K562 (cell line): ENCODE data around the gene BANK1. TPM values are rescaled to one million over a fixed set of nuclear protein-coding genes. Genes with fewer than 3 reads are reported as not detected.

Experiments
- ATAC-seq: fragments of 200-7000 bp; cut with Tn5 transposase; 3 replicates; pipeline ENCODE4 v1.9.1; 2020; ENCODE audit warnings: moderate library complexity
- BruUV-seq: library from RNA; stranded (reverse); fragments of 400-500 nt; replicated peaks from 2 replicates; lab custom pipeline; 2021; lab: Mats Ljungman, UMichigan
- CTCF ChIA-PET: fragments of 300-600 bp; formaldehyde crosslinking; extraction: SDS; loops from one replicate; lab custom pipeline; 2021; ENCODE audit warnings: low intra/inter-chr PET ratio; lab: Yijun Ruan, JAX
- POLR2A ChIA-PET: fragments of 300-600, 350-650 bp; sonication (Branson Sonifier 250); formaldehyde crosslinking; extraction: SDS; loops from one replicate; lab custom pipeline; 2021; ENCODE audit warnings: antibody characterized with exemption, inconsistent platforms; lab: Yijun Ruan, JAX
- DNase-seq, 4 experiments: peaks; one replicate each; pipeline versions ENCODE4 v3.0.0 to v3.0.0-alpha.2; 2011 to 2018; ENCODE audit warnings: low spot score in 3 of 4, mixed read lengths in 3 of 4; ENCODE audit errors: extremely low read depth in 1 of 4
- FAIRE-seq: peaks from 2 replicates; lab custom pipeline; 2011; peaks lifted over from hg19 to GRCh38; lab: Jason Lieb, UNC
- H2AFZ ChIP-seq: 2 replicates; pipeline ENCODE4 v1.6.0; 2011; ENCODE audit warnings: low read depth, low read length, control low read depth, inconsistent platforms
- H3K27ac ChIP-seq: fragments of 200-600 bp; 3 replicates; pipeline ENCODE4 v1.8.0; 2011; ENCODE audit warnings: low read depth, mild to moderate bottlenecking, control low read depth, inconsistent platforms, low read length, moderate library complexity, mixed read lengths; ENCODE audit errors: extremely low read depth
- H3K27me3 ChIP-seq, 2 experiments: fragments of 300-600 bp in 1 of 2; 2 replicates in 1 of 2; 3 replicates in 1 of 2; pipeline versions ENCODE4 v1.6.0 to v1.8.0; 2011; ENCODE audit warnings: inconsistent platforms in 2 of 2, low read length in 2 of 2, mild to moderate bottlenecking in 1 of 2, mixed read lengths in 1 of 2, moderate library complexity in 1 of 2; ENCODE audit not compliant: control insufficient read depth in 2 of 2, insufficient read depth in 2 of 2
- H3K36me3 ChIP-seq: fragments of 300-600 bp; 3 replicates; pipeline ENCODE4 v1.8.0; 2011; ENCODE audit warnings: mild to moderate bottlenecking, low read length, inconsistent platforms; ENCODE audit not compliant: control insufficient read depth, insufficient read depth
- H3K4me1 ChIP-seq, 2 experiments: fragments of 200-600 bp in 1 of 2; replicated peaks in 1 of 2; 2 replicates in 1 of 2; 3 replicates in 1 of 2; pipeline versions ENCODE4 v1.5.1 to v1.8.0; 2011; ENCODE audit warnings: inconsistent platforms in 2 of 2, low read length in 2 of 2, mild to moderate bottlenecking in 1 of 2, mixed read lengths in 1 of 2, moderate library complexity in 1 of 2; ENCODE audit not compliant: control insufficient read depth in 2 of 2, insufficient read depth in 2 of 2
- H3K4me2 ChIP-seq: 2 replicates; pipeline ENCODE4 v1.6.1; 2011; ENCODE audit warnings: low read length, control low read depth, inconsistent platforms, mixed read lengths; ENCODE audit not compliant: insufficient read depth
- H3K4me3 ChIP-seq: fragments of 200-600 bp; sonication (generic), shearing (Covaris generic); 2 replicates; pipeline ENCODE4 v1.5.1; 2016; ENCODE audit warnings: control low read depth, inconsistent platforms
- H3K79me2 ChIP-seq: fragments of 200-600 bp; 3 replicates; pipeline ENCODE4 v1.8.0; 2011; ENCODE audit warnings: low read length, inconsistent platforms; ENCODE audit not compliant: control insufficient read depth, insufficient read depth
- H3K9ac ChIP-seq, 2 experiments: 2 replicates each; pipeline versions ENCODE4 v1.6.0 to v1.6.1; 2011; ENCODE audit warnings: low read depth in 2 of 2, low read length in 2 of 2, control low read depth in 1 of 2, inconsistent platforms in 1 of 2, mild to moderate bottlenecking in 1 of 2, mixed read lengths in 1 of 2; ENCODE audit not compliant: insufficient read depth in 1 of 2
- H3K9me1 ChIP-seq: one replicate; pipeline ENCODE4 v1.6.0; 2011; ENCODE audit warnings: inconsistent platforms, mild to moderate bottlenecking, low read length, moderate library complexity; ENCODE audit not compliant: control insufficient read depth, insufficient read depth
- H3K9me3 ChIP-seq: replicated peaks from 2 replicates; pipeline ENCODE4 v1.5.1; 2011; ENCODE audit warnings: low read depth, low read length, inconsistent platforms; ENCODE audit not compliant: control insufficient read depth, insufficient read depth
- H4K20me1 ChIP-seq: replicated peaks from 2 replicates; pipeline ENCODE4 v1.6.1; 2011; ENCODE audit warnings: low read length, inconsistent platforms, mixed read lengths; ENCODE audit not compliant: control insufficient read depth, insufficient read depth
- CBX8 ChIP-seq: fragments of 200-600 bp; sonication (generic); IDR thresholded peaks from 2 replicates; pipeline ENCODE4 v1.6.1; 2012; ENCODE audit warnings: borderline replicate concordance, mixed run types, low read depth, mild to moderate bottlenecking, moderate library complexity, mixed read lengths, low read length, control low read depth, inconsistent platforms; ENCODE audit not compliant: poor library complexity, severe bottlenecking; ENCODE audit errors: extremely low read depth
- CCNT2 ChIP-seq: IDR thresholded peaks from 2 replicates; pipeline ENCODE4 v1.6.1; 2011; ENCODE audit warnings: borderline replicate concordance, low read depth, mild to moderate bottlenecking, moderate library complexity, mixed read lengths, low read length; ENCODE audit not compliant: insufficient read length; ENCODE audit errors: extremely low read depth
- CHD4 ChIP-seq: fragments of 200-600 bp; sonication (generic); IDR thresholded peaks from 3 replicates; pipeline ENCODE4 v1.6.1; 2012; ENCODE audit warnings: low read depth, mild to moderate bottlenecking, mixed read lengths, low read length, inconsistent platforms; ENCODE audit not compliant: insufficient read depth, insufficient replicate concordance, poor library complexity, severe bottlenecking
- CREBBP ChIP-seq: IDR thresholded peaks from one replicate; pipeline ENCODE4 v1.6.1; 2012; ENCODE audit warnings: low read depth, mild to moderate bottlenecking, control low read depth, inconsistent platforms, low read length
- GATA2 ChIP-seq: sonication (generic); formaldehyde crosslinking; IDR thresholded peaks from 2 replicates; pipeline ENCODE4 v1.4.0; 2020; ENCODE audit warnings: mild to moderate bottlenecking, missing genetic modification reagents
- HIVEP1 ChIP-seq: fragments of 250-450 bp; sonication (Bioruptor Pico); IDR thresholded peaks from 2 replicates; pipeline ENCODE4 v1.4.0; 2020; ENCODE audit warnings: mild to moderate bottlenecking
- MTF1 ChIP-seq: fragments of 250-450 bp; sonication (Bioruptor Pico); IDR thresholded peaks from 2 replicates; pipeline ENCODE4 v1.9.0; 2021; ENCODE audit warnings: moderate library complexity, mild to moderate bottlenecking, inconsistent platforms, borderline replicate concordance
- MXI1 ChIP-seq: IDR thresholded peaks from 2 replicates; pipeline ENCODE4 v1.6.1; 2011; ENCODE audit warnings: low read depth, mild to moderate bottlenecking, improper control_type of control experiment, low read length
- NFIX ChIP-seq: fragments of 250-450 bp; sonication (Bioruptor Pico); IDR thresholded peaks from 2 replicates; pipeline ENCODE4 v1.4.0; 2020; ENCODE audit warnings: low read depth, mild to moderate bottlenecking, moderate library complexity
- ZNF324 ChIP-seq: fragments of 250-450 bp; sonication (Bioruptor Pico); IDR thresholded peaks from 2 replicates; pipeline ENCODE4 v1.4.0; 2020; ENCODE audit warnings: mild to moderate bottlenecking
- ZNF384 ChIP-seq: IDR thresholded peaks from 2 replicates; pipeline ENCODE4 v1.6.1; 2012; ENCODE audit warnings: low read depth, low read length, improper control_type of control experiment
- in situ Hi-C: fragments of 300-500 bp; cut with MboI; formaldehyde crosslinking; loops from 4 replicates; pipeline ENCODE4 v1.15.0; 2018; ENCODE audit warnings: inconsistent platforms, mixed read lengths
- intact Hi-C: fragments of 100-400 bp; cut with micrococcal nuclease; formaldehyde crosslinking; loops from 2 replicates; pipeline ENCODE4 v1.14.2; 2022
- polyA plus RNA-seq, 8 experiments: library from polyadenylated mRNA; depleted of rRNA in 4 of 8; stranded (reverse) in 5 of 8; unstranded in 3 of 8; fragments of >200 nt; fragmentation: Nextera tagmentation in 2 of 8; fragmentation: Illumina TruSeq in 1 of 8; extraction: Ambion mirVana in 2 of 8; extraction: Trizol in 1 of 8; gene quantifications; 2 replicates each; pipeline versions ENCODE4 v1.2.1 to v1.2.3, GENCODE V29; 2011 to 2014; ENCODE audit warnings: inconsistent platforms in 1 of 8, missing spikeins in 1 of 8
- total RNA-seq, 7 experiments: library from RNA; depleted of rRNA in 6 of 7; stranded (reverse); fragments of >200 nt in 6 of 7; fragmentation: Illumina TruSeq in 2 of 7; extraction: Trizol in 2 of 7; gene quantifications; 2 replicates each; pipeline versions ENCODE4 v1.2.1 to v1.2.3, GENCODE V29; 2011 to 2021; ENCODE audit warnings: low replicate concordance in 1 of 7
- TF ChIP-seq, protein P1 (sequence below): fragments of 250-450 bp; sonication (Bioruptor Pico); IDR thresholded peaks from 2 replicates; pipeline ENCODE4 v1.8.0; 2022; ENCODE audit warnings: moderate library complexity, mild to moderate bottlenecking, inconsistent platforms

Gene BANK1
- total and polyA plus RNA-seq, 9 of the 15 experiments (the other 6 are each of a cell fraction or from before 2014, with no cell fraction given), result not detected

DNA sequence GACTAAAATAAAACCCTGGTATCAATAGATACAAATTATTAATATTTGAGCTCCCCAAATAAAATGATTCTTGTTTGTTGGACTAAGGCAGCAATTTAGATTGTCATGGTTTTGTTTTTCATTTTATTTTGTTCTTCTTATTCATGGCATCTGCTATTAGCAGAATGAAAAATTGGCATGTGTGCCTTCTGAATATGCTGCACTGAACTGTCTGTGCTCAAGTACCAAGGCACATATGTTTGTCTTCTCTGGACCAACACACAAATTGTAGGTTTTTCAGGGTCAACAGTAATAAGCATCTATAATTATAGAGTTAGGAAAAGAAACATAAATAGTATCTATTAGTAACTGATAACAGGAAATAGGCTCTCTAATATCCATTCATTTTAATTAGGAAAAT is 121.1 kb downstream of the BANK1 start:
- H3K79me2 ChIP-seq, result no peaks in the 10 kb centered on the region
- H3K36me3 ChIP-seq, result no peaks in the 10 kb centered on the region
- no peak overlapping the region for H3K4me2 ChIP-seq
- no peak overlapping the region for H3K27ac ChIP-seq
- ChIA-PET POLR2A (no interaction called here), CTCF (no interaction called here)
- H3K9me3 ChIP-seq, result no peaks in the 10 kb centered on the region
- no peaks in the 10 kb centered on the region for H3K9me1 ChIP-seq
- in situ Hi-C loops (no loop called here), intact Hi-C loops (no loop called here)
- no peak for ATAC-seq
- H3K9ac ChIP-seq, result no peak overlapping the region
- no peaks in the 10 kb centered on the region for H4K20me1 ChIP-seq
- TF ChIP-seq CREBBP (no peak), MTF1 (no peak), ZNF384 (no peak), HIVEP1 (CRISPR knock-in tag) (no peak)
- TF ChIP-seq, protein P1, sequence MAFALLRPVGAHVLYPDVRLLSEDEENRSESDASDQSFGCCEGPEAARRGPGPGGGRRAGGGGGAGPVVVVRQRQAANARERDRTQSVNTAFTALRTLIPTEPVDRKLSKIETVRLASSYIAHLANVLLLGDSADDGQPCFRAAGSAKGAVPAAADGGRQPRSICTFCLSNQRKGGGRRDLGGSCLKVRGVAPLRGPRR (CRISPR knock-in tag), result no peak
- BruUV-seq, result no TSS peak
- no peak overlapping the region for H2AFZ ChIP-seq
- H3K27me3 ChIP-seq, result no peaks in the 10 kb centered on the region
- H3K4me1 ChIP-seq, result no peaks in the 10 kb centered on the region
- H3K4me3 ChIP-seq, result no peak overlapping the region
- DNase-seq, result no peak
- no peak for FAIRE-seq

DNA sequence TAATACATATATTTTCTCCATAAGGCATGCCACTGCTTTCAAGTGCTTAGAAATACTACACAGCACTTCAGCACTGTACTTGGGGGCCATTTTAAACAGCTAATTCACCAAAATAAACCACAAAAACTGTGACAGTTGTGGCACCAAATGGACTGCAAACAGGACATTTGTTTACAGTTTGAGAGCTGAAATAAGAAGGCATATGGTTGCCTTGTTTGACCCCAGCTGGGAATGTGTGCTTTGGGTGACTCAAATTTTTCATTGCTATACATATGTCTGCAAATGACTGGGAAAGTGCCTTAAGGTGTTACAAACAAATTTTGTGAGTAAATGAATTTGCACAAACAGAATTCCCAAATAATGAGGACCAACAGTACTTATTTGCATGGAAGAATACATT is 124.2 kb downstream of the BANK1 start:
- Histone ChIP-seq H3K27me3 (no peaks in the 10 kb centered on the region), H3K9ac (no peak overlapping the region), H3K79me2 (no peaks in the 10 kb centered on the region), H3K9me3 (no peaks in the 10 kb centered on the region), H4K20me1 (no peaks in the 10 kb centered on the region), H2AFZ (no peak overlapping the region), H3K36me3 (no peaks in the 10 kb centered on the region), H3K4me1 (no peaks in the 10 kb centered on the region), H3K4me2 (no peak overlapping the region), H3K27ac (no peak overlapping the region), H3K4me3 (no peak overlapping the region), H3K9me1 (no peaks in the 10 kb centered on the region)
- intact Hi-C loops, result no loop called here
- TF ChIP-seq GATA2 (no peak), ZNF324 (CRISPR knock-in tag) (no peak), CHD4 (no peak), NFIX (CRISPR knock-in tag) (no peak), MXI1 (no peak), CCNT2 (no peak), CBX8 (no peak)
- CTCF ChIA-PET, result no interaction called here
- BruUV-seq, result no TSS peak
- in situ Hi-C loops, result no loop called here
- FAIRE-seq, result no peak
- ATAC-seq, result no peak
- DNase-seq, result no peak
- POLR2A ChIA-PET, result no interaction called here
